B cell (primary cell): ENCODE results near the gene ALOXE3. TPM values are rescaled to one million over a fixed set of nuclear protein-coding genes. Genes with fewer than 3 reads are reported as not detected.

Experiments
- ATAC-seq: fragments of 200-7000 bp; cut with Tn5 transposase; one replicate; pipeline ENCODE4 v1.10.0; 2021; ENCODE audit warnings: low read depth, mild to moderate bottlenecking, moderate number of reproducible peaks, moderate library complexity
- CTCF ChIA-PET: fragments of 350-600 bp; sonication (Branson Sonifier 250); formaldehyde crosslinking; loops from one replicate; lab custom pipeline; 2021; ENCODE audit warnings: antibody characterized with exemption, inconsistent platforms; lab: Charles Lee
- POLR2A ChIA-PET: fragments of 350-600 bp; sonication (Branson Sonifier 250); formaldehyde crosslinking; loops from one replicate; lab custom pipeline; 2021; ENCODE audit warnings: antibody characterized with exemption; lab: Charles Lee
- DNase-seq: peaks from one replicate; pipeline ENCODE4 v3.0.0; 2013
- H2AFZ ChIP-seq: 2 replicates; pipeline ENCODE4 v1.6.1; 2012; ENCODE audit warnings: mild to moderate bottlenecking, low read depth, low read length; ENCODE audit not compliant: insufficient read depth, poor library complexity, severe bottlenecking
- H3K27ac ChIP-seq, 2 donors: 1 replicate in 1 of 2; 2 replicates in 1 of 2; pipeline ENCODE4 v1.5.1; 2012 to 2013; ENCODE audit warnings: low read length in 2 of 2, mild to moderate bottlenecking in 2 of 2, moderate library complexity in 1 of 2
- H3K27me3 ChIP-seq, 4 experiments: fragments of 200-600 bp in 1 of 4; sonication (generic) in 1 of 4; replicated peaks in 1 of 4; 1 replicate in 2 of 4; 2 replicates in 2 of 4; pipeline versions ENCODE4 v1.6.1 to v1.7.0; 2013 to 2016; ENCODE audit warnings: low read length in 3 of 4, mild to moderate bottlenecking in 2 of 4, mixed read lengths in 1 of 4, moderate library complexity in 1 of 4; ENCODE audit not compliant: insufficient read depth in 4 of 4, control insufficient read depth in 3 of 4; ENCODE audit errors: control extremely low read depth in 1 of 4
- H3K36me3 ChIP-seq, 2 experiments: replicated peaks in 1 of 2; 1 replicate in 1 of 2; 2 replicates in 1 of 2; pipeline versions ENCODE4 v1.6.1 to v1.7.1; 2013; ENCODE audit warnings: low read length in 1 of 2; ENCODE audit not compliant: insufficient read depth in 2 of 2, control insufficient read depth in 1 of 2; ENCODE audit errors: control extremely low read depth in 1 of 2, extremely low read depth in 1 of 2
- H3K4me1 ChIP-seq, 2 donors: fragments of 200-600 bp in 1 of 2; sonication (generic) in 1 of 2; 1 replicate in 1 of 2; 2 replicates in 1 of 2; pipeline versions ENCODE4 v1.5.1 to v1.6.1; 2013 to 2017; ENCODE audit warnings: low read length in 2 of 2; ENCODE audit not compliant: control insufficient read depth in 2 of 2, insufficient read depth in 2 of 2
- H3K4me2 ChIP-seq: replicated peaks from 2 replicates; pipeline ENCODE3; 2012; ENCODE audit warnings: mild to moderate bottlenecking, low read depth, low read length; ENCODE audit not compliant: poor library complexity, severe bottlenecking
- H3K4me3 ChIP-seq, 5 experiments: fragments of 200-600 bp in 1 of 5; sonication (generic) in 1 of 5; 1 replicate in 3 of 5; 2 replicates in 2 of 5; pipeline versions ENCODE4 v1.5.1 to v1.7.0; 2011 to 2016; ENCODE audit warnings: low read length in 4 of 5, mild to moderate bottlenecking in 4 of 5, low read depth in 2 of 5, control low read depth in 1 of 5, moderate library complexity in 1 of 5; ENCODE audit not compliant: insufficient read depth in 1 of 5; ENCODE audit errors: control extremely low read depth in 1 of 5, extremely low read depth in 1 of 5
- H3K79me2 ChIP-seq: fragments of 200-600 bp; sonication (generic); one replicate; pipeline ENCODE4 v1.6.0; 2016; ENCODE audit warnings: low read length; ENCODE audit not compliant: control insufficient read depth, insufficient read depth
- H3K9ac ChIP-seq: fragments of 200-600 bp; sonication (generic); 2 replicates; pipeline ENCODE4 v1.6.1; 2017; ENCODE audit warnings: mild to moderate bottlenecking, low read length, moderate library complexity
- H3K9me3 ChIP-seq, 3 donors: one replicate each; pipeline versions ENCODE4 v1.6.1 to v1.7.1; 2013; ENCODE audit warnings: low read length in 2 of 3; ENCODE audit not compliant: control insufficient read depth in 2 of 3, insufficient read depth in 1 of 3; ENCODE audit errors: control extremely low read depth in 1 of 3
- H4K20me1 ChIP-seq: 2 replicates; pipeline ENCODE4 v1.6.0; 2012; ENCODE audit warnings: mild to moderate bottlenecking, low read length; ENCODE audit not compliant: insufficient read depth, control insufficient read depth, poor library complexity, severe bottlenecking
- H3K27ac Mint-ChIP-seq: one replicate; pipeline ENCODE4 v1.8.0; 2021; ENCODE audit warnings: mixed read lengths
- H3K27me3 Mint-ChIP-seq: one replicate; pipeline ENCODE4 v1.8.0; 2021; ENCODE audit warnings: mixed read lengths
- H3K4me1 Mint-ChIP-seq: one replicate; pipeline ENCODE4 v1.8.0; 2021; ENCODE audit warnings: mixed read lengths
- H3K4me3 Mint-ChIP-seq: one replicate; pipeline ENCODE4 v1.8.0; 2021; ENCODE audit warnings: mixed read lengths
- H3K9me3 Mint-ChIP-seq: one replicate; pipeline ENCODE4 v1.8.0; 2022; ENCODE audit warnings: mixed read lengths; ENCODE audit not compliant: insufficient read depth
- CTCF ChIP-seq: fragments of 200-600 bp; IDR thresholded peaks from one replicate; pipeline ENCODE4 v1.8.0; 2022; ENCODE audit warnings: antibody characterized with exemption, mild to moderate bottlenecking
- EZH2 ChIP-seq: IDR thresholded peaks from 2 replicates; pipeline ENCODE4 v1.6.1; 2012; ENCODE audit warnings: borderline replicate concordance, low read depth, mild to moderate bottlenecking, moderate library complexity, low read length; ENCODE audit not compliant: insufficient read depth, poor library complexity, severe bottlenecking
- WGBS: methylation state at CpG from one replicate; pipeline ENCODE4 v1.1.5; 2013; ENCODE audit warnings: missing lambda C conversion rate; ENCODE audit not compliant: insufficient coverage; 5-methylcytosine and 5-hydroxymethylcytosine counted together
- intact Hi-C: fragments of 100-400 bp; cut with micrococcal nuclease; formaldehyde crosslinking; loops from one replicate; pipeline ENCODE4 v1.10.0; 2022
- polyA plus RNA-seq: library from polyadenylated mRNA; depleted of rRNA; stranded (reverse); fragments of >200 nt; gene quantifications from 2 replicates; pipeline ENCODE4 v1.2.3, GENCODE V29; 2012
- total RNA-seq, 2 donors: library from RNA; stranded (reverse); fragments of 120-200 nt in 1 of 2; gene quantifications; 1 replicate in 1 of 2; 2 replicates in 1 of 2; pipeline versions ENCODE4 v1.2.3 to v1.2.4, GENCODE V29; 2013 to 2022

Gene ALOXE3
- total and polyA plus RNA-seq, 2 donors (not counting 1 experiment from before 2014, with no cell fraction given): 0.04 TPM; not detected in 1

- H3K4me2 ChIP-seq: peak overlapping the region; percentile 88
- H3K79me2 ChIP-seq: peaks cover 37% of the 10 kb centered on the region
- H3K27ac Mint-ChIP-seq: no peak overlapping the region
Measured at GRCh38 chr17:8155231-8155995, 37.1 kb upstream of the ALOXE3 start.

More at GRCh38 chr17:8155231-8155995, 37.1 kb upstream of the ALOXE3 start:
- Histone ChIP-seq H3K27ac (peak overlapping the region; percentile 97 to 100), H3K36me3 (peaks cover 0 to 13% of the 10 kb centered on the region in 2 experiments), H3K9me3 (peaks cover 0 to 6% (median 0%) of the 10 kb centered on the region in 3 donors), H3K4me3 (peak overlapping the region; percentile 69 to 96 (median 84)), H4K20me1 (peaks cover 44% of the 10 kb centered on the region), H3K27me3 (no peaks in the 10 kb centered on the region), H3K9ac (peak overlapping the region; percentile 88), H2AFZ (no peak overlapping the region), H3K4me1 (peaks cover 56 to 85% of the 10 kb centered on the region in 2 donors)
- CTCF ChIA-PET: interaction anchor here (1.1 to 7.7 kb wide), 4 partner anchors 18 to 95 kb away, joined by 3 to 86 read pairs (median 17); no protein-coding TSS in a partner anchor
- intact Hi-C loops: no loop called here
- no peaks in the 10 kb centered on the region for H3K27me3 Mint-ChIP-seq
- H3K9me3 Mint-ChIP-seq: no peaks in the 10 kb centered on the region
- peak; percentile 53 for DNase-seq
- TF ChIP-seq EZH2 (no peak), CTCF (no peak)
- H3K4me1 Mint-ChIP-seq: peaks cover 49% of the 10 kb centered on the region
- POLR2A ChIA-PET: interaction anchor here (0.7 to 4.5 kb wide), 10 partner anchors 16 to 852 kb away, joined by 3 to 23 read pairs (median 9); partner anchors contain the start of genes ALOXE3, BORCS6, SLC25A35 and TMEM107
- ATAC-seq: no peak
- 70% methylated on average over 14 of the region's 14 CpGs for WGBS
- H3K4me3 Mint-ChIP-seq: no peak overlapping the region
